Stimulated activated CD4-positive, alpha-beta T cell treated with anti-CD3 and anti-CD28 coated beads, TNF-alpha, amount 100 ng/mL, for 4 hours (primary cell): Measurements from ENCODE around the gene MYPN.
"Not testable (repeated sequence)": the region's sequence is repeated elsewhere in the genome, so short reads cannot be mapped to it uniquely, and the experiment has no call there.

Experiments
- DNase-seq, 3 experiments: peaks; one replicate each; pipeline ENCODE4 v3.0.0-alpha.2; 2020; ENCODE audit warnings: low read depth in 3 of 3

MYPN gene

DNA sequence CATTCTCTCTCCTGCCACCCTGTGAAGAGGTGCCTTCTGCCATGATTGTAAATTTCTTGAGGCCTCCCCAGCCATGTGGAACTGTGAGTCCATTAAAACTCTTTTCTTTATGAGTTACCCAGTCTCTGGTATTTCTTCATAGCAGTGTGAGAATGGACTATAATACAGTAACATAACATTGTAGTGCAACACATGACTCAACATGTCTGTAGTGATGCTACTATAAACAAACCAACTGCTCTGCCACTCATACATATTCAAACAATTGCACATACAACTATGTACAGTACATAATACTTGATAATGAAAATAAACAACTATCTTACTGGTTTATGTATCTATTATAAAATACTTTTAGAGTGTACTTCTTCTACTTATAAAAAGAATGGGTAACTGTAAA lies 115.5 kb downstream of the MYPN start:
- no peak for DNase-seq

DNA sequence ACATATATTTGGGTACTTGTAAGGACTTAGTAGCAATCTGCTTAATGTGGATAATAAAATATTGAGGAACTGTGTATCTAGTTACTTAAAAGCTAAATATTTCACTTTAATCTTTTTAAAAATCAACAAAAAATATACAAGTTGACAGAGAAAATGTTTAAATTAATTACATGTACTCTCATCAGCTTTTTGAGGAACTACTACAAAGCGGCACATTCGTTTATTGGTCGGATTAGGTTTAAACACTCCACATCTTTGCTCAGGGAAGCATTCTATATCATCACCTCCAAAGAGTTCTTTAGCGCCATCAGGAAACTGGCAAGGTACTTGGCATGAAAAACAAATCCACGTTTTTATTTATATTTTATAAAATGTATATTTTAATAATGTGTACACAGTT lies 121.0 kb downstream of the MYPN start:
- DNase-seq, result no peak

- peak in 1 of 3 experiments; percentile 18 for DNase-seq
Measured at GRCh38 chr10:68231106-68231816, 122.0 kb downstream of the MYPN start.

DNA sequence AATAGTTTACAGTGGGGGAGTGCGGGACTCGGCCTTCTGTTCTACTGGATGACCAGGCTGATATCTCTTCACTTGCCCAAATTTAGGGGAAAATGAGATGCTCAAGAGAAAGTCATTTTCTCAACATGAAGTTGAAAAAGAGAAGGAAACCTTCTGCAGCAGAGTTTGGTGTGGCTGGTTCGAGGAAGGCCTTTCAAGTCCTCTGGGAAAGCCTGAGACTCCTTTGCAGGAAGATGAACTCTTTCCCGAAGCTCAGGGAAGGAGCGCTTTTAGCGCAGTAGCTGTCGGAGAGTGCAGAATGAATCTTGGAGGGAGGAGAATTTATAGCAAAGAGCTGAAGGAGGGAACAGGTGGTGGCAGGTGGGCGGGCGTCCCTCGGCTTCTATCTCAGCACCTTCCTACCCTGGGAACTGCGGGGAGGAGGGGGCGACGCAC lies 122.5 kb downstream of the MYPN start, which contains the start of gene ATOH7:
TSS of gene ATOH7 (minus strand) at position 297 of the 435 bp plus-strand sequence. CDS start 436 bp downstream, outside the sequence.
- no peak for DNase-seq

DNA sequence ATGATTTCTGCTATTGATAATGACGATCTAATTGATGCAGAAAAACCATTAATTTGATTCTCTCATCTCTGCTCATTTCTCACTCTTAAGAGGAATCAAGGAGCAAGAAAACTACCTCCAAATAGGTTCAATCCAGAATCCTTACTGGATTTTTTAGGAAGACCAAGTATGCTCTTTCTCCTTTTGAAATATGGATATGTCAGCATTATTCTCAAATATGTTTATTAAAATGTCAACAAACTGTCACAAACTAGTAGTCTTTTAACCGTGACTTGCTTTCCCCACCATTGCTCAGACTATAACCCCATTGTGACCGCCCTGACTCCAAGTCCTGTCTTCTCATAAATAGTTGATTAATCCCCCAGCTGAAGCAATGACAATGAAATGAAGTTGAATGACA lies 123.8 kb downstream of the MYPN start:
- DNase-seq, result no peak

GRCh38 chr10:68235111-68235510 lies 125.8 kb downstream of the MYPN start:
- no peak for DNase-seq

DNA sequence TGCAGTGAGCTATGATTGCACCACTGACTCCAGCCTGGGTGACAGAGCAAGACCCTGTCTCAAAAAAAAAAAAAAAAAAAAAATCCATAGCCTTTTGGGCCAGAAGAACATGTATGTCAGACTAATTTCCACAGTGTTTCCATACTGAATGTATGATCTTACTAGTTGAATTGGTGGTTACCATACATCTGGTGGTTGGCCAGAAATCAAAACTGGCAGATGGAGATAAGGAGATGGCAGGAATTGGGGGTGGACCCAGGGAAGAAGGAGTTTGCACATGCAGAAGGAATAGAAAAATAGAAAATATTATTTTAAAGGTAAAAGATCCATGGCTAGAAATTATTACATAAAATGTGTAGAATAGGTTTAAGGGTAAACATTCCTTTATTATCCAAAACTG lies 126.3 kb downstream of the MYPN start:
- no peak for DNase-seq

DNA sequence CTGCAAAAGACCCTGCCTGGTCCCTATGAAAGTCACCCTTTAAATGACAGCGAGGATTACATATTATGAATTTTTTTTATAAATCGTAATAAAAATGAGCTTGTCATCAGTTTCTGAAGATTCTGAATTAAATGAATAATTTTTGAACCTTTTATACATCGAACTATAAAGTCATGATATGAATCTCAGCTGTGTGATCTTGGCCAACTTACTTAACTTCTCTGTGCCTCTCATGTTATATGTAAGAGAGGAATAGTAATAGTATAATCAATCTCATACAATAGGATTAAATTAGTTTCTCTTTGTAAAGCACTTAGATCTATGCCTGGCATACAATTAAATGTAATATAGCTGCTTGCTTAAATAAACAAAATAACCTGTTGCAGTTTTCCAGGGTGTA lies 127.9 kb downstream of the MYPN start:
- DNase-seq, result no peak

DNA sequence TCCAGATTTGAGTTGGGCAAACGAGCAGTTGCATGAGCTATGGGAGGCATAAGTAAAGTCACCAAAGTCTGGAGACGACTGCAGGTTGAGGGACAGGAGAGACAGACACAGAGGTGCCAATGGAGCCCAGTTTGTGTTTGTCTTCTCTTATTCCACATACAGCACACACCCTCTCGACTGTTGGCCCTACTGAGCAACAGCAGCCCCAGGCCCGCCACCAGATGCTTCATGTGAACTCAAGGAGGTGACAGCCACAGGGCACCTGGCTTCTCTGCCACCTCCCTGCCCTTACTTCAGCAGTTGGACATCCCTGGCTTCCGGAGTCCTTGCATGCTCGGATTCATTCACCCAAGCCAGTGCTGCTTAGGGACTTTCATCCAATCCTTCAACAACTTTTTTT lies 129.1 kb downstream of the MYPN start:
- no peak for DNase-seq

GRCh38 chr10:68239069-68239468 lies 129.8 kb downstream of the MYPN start:
- DNase-seq, result no peak

- DNase-seq, result no peak
Measured at GRCh38 chr10:68239596-68240150, 130.4 kb downstream of the MYPN start.

- DNase-seq, result no peak
Measured at GRCh38 chr10:68242051-68242450, 132.8 kb downstream of the MYPN start.

- not testable (repeated sequence) for DNase-seq
Measured at GRCh38 chr10:68246397-68246796, 137.1 kb downstream of the MYPN start.

GRCh38 chr10:68247931-68248330 lies 138.6 kb downstream of the MYPN start:
- DNase-seq, result no peak

DNA sequence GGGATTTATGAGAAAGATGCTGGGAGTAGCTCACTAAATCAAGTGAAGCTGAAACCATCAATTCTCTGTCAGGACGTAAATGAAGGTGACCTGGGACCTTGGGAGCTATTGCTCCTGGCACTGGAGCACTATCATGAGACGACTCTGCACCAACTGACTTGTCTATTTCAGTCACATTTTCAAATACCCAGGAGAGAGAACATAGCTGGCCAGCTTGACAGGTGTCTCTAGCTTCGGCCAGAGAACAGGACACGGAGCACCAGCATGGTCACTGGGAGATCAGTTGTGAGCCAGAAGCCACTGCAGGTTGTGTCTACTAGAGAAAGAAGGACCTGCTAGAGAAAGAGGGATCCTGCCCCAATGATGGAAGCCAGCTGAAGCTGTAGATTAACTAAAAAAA lies 140.0 kb downstream of the MYPN start:
- DNase-seq, result no peak

GRCh38 chr10:68251151-68251550 lies 141.9 kb downstream of the MYPN start:
- DNase-seq, result no peak

DNA sequence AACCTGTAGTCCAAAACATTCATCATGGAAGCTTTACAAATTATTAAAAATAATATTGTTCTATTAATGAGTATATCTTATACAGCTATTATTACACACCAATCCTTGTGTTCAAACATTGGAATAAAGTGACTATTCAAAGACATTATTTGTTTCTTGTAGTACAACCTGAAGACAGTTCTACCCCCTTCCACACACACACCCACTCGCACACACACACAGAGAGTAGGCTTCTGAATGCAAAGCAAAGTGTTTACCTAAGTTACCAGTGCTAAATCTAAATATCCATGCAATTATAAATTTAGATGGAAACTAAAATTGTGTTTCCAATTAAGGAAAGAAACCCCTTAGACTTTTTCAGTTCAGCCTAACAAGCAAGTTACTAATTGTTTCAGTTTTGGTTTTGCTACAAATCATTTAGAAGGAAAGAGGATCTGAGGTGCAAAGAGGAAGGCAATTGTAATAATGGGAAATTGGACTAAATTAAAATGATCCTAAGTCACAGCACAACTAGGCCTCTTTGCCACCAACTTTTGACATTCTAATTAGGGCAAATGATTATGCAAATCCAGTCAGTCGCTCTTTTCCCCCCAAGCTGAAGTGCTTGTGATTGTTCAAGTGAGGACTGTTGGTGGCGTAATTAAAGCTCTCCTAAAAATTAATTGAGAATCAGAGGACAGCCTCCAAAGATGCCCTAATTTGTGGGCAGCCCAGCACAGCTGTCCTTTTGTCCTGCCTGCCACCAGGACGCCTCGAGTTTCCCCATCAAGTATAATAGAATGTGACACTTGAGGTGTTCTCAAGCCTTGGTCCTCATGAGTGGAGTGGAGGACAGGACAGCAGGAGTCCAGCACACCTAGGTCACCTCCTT lies 142.6 kb downstream of the MYPN start:
- DNase-seq, result no peak

DNA sequence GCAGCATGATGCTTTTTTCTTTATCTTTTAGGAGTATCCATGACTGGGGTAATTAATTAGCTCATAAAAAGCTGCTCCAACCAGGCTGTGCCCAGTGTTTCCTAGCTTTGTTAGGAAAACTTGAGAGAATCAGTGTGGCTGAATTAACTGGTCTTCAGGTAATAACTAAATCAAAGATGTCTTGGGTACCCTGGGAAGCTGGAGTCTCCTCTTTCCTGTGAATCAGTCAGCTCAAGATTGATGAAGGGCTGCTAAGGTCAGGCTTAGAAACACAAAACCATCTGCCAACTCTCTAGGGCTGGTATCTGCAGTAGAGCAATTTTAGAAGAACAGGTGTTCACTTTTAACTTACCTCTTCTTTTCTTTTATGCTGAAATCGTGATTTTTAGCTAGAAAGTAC lies 144.1 kb downstream of the MYPN start:
- DNase-seq, result no peak

GRCh38 chr10:68261132-68261856 lies 152.0 kb downstream of the MYPN start:
- no peak for DNase-seq
